Measurements from ENCODE around the gene ITGB6.

DNA sequence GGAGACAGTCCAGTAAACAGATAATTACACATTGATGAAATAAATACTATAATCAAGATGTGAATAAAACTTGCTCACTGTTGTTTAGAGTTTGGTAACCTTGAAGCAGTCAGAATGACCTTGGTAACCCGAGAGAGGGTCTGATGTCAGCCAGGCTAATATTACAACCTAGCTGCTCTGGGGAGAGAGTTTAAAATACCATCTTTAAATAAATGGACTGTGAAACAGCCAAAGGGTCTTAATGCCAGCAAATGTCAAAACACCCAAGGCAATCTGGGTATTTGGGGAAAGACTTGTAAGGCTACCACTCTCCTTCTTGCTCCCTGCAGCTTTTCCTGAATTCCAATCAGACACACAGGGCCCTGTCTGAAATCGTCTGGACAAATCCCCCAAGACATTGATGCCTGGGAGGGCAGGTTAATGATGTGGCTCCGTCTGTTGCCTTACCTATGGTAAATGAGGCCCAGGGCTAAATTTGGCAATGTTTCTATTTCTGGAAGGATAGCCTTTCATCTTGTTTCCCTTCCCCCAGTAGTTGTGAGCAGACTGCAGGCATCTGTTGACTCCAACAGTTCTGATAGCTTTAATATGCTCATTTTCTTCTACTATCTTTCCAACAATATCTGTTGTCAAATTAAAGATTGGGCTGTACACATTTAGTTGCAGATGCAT lies 43.0 kb upstream of the ITGB6 start:
- no peak for TF ChIP-seq CTCF (IDR thresholded peaks at IDR 0.05)
- no peak for TF ChIP-seq POLR2A (IDR thresholded peaks at IDR 0.05)
- no peak for TF ChIP-seq POLR2AphosphoS5 (IDR thresholded peaks at IDR 0.05)
